ENCODE measurements around the gene BCL6.

Gene BCL6

GRCh38 chr3:187677604-187678003, 67.7 kb downstream of the BCL6 start:
- DNase-seq (ENCODE audit: low read depth in 2 of 2) = no peak

- no peak for DNase-seq (ENCODE audit: low read depth in 2 of 2)
Measured at GRCh38 chr3:187673012-187673411, 72.3 kb downstream of the BCL6 start.
